ENCODE results near the gene BMPR1A. TPM values are rescaled to one million over a fixed set of nuclear protein-coding genes. Genes with fewer than 3 reads are reported as not detected.
"Not testable (repeated sequence)": the region's sequence is repeated elsewhere in the genome, so short reads cannot be mapped to it uniquely, and the experiment has no call there.

The BMPR1A gene
- polyA plus RNA-seq, 4 donors = 64.5 to 79.4 (median 71.1) TPM

DNA sequence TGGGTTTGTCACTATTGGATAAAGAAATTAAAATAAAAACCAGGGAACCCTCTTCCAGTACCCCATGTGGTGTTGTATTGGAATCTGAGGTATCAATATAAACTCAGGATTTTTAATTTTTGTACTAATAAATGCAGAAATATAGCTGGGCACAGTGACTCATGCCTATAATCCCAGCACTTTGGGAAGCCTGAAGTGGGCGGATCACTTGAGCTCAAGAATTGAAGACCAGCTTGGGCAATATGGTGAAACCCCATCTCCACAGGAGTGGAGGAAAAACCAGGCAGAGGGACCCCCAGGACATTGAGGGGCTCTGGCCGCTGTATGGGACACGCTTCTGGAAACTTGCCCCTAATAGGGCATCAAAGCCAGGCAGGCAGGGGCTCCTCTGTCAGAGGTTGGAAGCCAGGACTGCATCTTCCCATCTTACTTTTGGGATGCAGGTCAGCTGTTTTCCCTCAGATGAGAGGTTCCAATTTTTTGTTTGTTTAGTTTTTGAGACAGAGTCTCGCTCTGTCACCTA lies 222.9 kb downstream of the BMPR1A start:
- DNase-seq (ENCODE audit: low read depth in 4 of 4, low spot score in 2 of 4) = no peak

- no peak for DNase-seq (ENCODE audit: low read depth in 4 of 4, low spot score in 2 of 4)
These were observed 223.6 kb downstream of the BMPR1A start for GRCh38 chr10:86979977-86980448.

- DNase-seq (ENCODE audit: low read depth in 4 of 4, low spot score in 2 of 4) = not testable (repeated sequence)
These were observed 224.6 kb downstream of the BMPR1A start for GRCh38 chr10:86981020-86981419.

DNA sequence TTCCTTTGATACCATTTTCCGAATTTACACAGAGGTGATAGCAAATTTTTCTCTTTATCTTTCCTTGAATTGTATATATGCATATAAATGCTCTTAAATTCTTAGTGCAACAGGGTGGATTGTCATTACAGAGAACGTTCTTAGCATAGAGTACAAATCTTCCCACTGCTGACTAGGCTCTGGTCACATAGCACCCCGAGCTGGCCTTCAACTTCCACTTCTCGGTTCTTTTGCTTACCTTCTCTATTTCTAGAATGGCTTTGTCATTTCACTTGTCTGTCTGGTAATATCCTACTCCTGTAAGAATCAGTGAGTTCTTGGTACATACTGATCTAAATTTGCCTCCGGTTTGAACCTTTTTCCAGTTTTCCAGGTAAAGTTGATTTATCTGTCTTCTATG lies 225.3 kb downstream of the BMPR1A start:
- DNase-seq (ENCODE audit: low read depth in 4 of 4, low spot score in 2 of 4) = no peak

Other genes starting within 250 kb of the BMPR1A start
- gene WAPL, start 234.8 kb upstream of the BMPR1A start, polyA plus RNA-seq (ENCODE audit: insufficient read length in 4 of 4) = 10 to 100 TPM; 43.3 to 51.8 (median 46.9) TPM
- not detected for gene OPN4, start 102.1 kb upstream of the BMPR1A start, polyA plus RNA-seq (ENCODE audit: insufficient read length in 4 of 4)
- gene LDB3, start 88.1 kb upstream of the BMPR1A start, polyA plus RNA-seq (ENCODE audit: insufficient read length in 4 of 4) = 1 to 10 TPM in 2 of 4 donors, under 1 TPM in 2; 0.92 to 1.5 (median 1.0) TPM
- gene MMRN2, start 201.0 kb downstream of the BMPR1A start, polyA plus RNA-seq (ENCODE audit: insufficient read length in 4 of 4) = 10 to 100 TPM; 23.9 to 28.8 (median 26.8) TPM
- gene SNCG, start 202.0 kb downstream of the BMPR1A start, polyA plus RNA-seq (ENCODE audit: insufficient read length in 4 of 4) = 10 to 100 TPM; 14.5 to 29.7 (median 20.4) TPM
- 10 to 100 TPM; 20.4 to 28.6 (median 21.8) TPM for gene ADIRF, start 211.9 kb downstream of the BMPR1A start, polyA plus RNA-seq (ENCODE audit: insufficient read length in 4 of 4)